ENCODE measurements around the gene CHSY3.

CHSY3 gene

DNA sequence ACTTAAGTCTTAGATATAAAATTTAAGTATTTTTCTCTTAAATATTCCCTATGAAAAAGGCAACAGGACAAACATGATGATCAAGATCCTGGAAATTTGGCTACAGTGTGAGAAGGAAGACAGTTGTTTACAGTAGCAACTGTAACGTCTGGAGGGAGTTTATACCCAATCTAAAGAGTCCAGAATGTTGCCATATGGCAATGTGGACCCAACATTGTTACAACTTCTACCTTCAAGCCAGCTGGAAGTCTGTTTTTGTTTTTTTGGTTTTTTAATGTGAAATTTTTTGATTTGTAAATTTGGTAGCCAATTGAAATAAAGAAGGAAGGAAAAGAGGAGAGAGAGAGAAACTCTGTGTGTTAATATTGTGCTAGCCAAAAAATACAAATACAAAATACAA lies 233.4 kb downstream of the CHSY3 start:
- no peak overlapping the region for H3K4me3 Mint-ChIP-seq
- no peaks in the 10 kb centered on the region for H3K4me1 Mint-ChIP-seq (ENCODE audit: low read depth in 2 of 2)
- peaks cover 0 to 9% of the 10 kb centered on the region in 2 donors for H3K9me3 Mint-ChIP-seq
- ATAC-seq (replicated peaks) (no peak), DNase-seq (no peak)
- no peak overlapping the region for H3K27ac Mint-ChIP-seq
- H3K36me3 Mint-ChIP-seq (ENCODE audit: insufficient read depth), result no peaks in the 10 kb centered on the region
- H3K27me3 Mint-ChIP-seq, result no peaks in the 10 kb centered on the region

DNA sequence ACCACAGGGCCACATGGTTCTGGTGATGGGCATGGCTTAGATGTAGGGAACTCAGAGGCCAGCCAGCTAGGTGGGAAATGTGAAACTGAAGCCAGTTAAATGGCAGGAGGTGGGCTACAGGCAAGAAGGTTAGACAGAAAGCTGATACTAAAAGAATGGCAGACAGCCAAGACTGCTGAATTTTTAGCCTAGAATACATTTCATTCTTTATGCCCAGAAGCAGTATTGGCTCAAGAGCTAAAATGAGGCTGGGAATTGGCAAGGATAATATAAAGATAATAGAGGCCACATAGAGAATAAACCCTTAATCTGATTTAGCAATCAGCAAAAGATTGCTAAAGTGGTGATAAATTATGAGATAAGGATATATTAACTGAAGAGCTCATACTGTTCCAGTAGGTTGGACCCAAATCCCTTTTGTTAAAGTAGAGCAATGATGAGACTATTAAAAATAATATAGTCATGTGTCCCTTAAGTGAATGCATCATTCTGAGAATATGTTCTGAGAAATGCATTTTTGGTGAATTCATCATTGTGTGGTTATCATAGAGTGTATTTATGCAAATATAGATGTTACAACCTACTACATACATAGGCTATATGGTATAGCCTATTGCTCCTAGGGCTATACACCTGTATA lies 234.3 kb downstream of the CHSY3 start:
- no peak overlapping the region for H3K4me3 Mint-ChIP-seq
- no peaks in the 10 kb centered on the region for H3K36me3 Mint-ChIP-seq (ENCODE audit: insufficient read depth)
- no peak for ATAC-seq (replicated peaks)
- H3K27ac Mint-ChIP-seq, result no peak overlapping the region
- peaks cover 0 to 9% of the 10 kb centered on the region in 2 donors for H3K9me3 Mint-ChIP-seq
- no peaks in the 10 kb centered on the region for H3K27me3 Mint-ChIP-seq
- no peaks in the 10 kb centered on the region for H3K4me1 Mint-ChIP-seq (ENCODE audit: low read depth in 2 of 2)
- no peak for DNase-seq

DNA sequence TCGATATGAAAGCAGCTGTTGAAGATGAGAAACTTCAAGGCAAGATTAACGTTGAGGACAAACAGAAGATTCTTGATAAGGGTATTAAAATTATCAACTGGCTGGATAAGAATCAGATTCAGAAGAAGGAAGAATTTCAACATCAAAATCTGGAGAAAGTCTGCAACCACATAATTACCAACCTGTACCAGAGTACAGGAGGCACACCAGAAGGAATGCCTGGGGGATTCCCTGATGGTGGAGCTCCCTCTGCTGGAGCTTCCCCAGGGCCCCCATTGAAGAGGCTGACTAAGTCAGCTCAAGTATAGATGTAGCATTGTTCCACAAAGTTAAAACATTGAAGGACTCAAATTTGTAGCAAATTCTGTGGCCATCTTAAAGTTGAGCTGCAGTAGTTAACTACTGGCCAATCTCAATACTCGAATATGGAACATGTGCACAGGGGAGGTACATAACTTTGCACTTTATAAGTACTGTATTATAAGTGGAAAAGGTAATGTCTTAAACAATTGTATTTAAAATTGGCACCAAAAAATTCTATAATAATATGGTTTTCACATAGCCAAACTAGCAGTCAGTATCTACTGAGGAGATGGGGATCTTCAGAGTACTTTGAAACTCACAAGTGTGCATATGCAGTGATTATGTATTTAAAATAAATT lies 237.5 kb downstream of the CHSY3 start:
- Mint-ChIP-seq H3K27me3 (no peaks in the 10 kb centered on the region), H3K9me3 (peaks cover 0 to 9% of the 10 kb centered on the region in 2 donors), H3K27ac (no peak overlapping the region), H3K4me1 (ENCODE audit: low read depth in 2 of 2) (no peaks in the 10 kb centered on the region), H3K36me3 (ENCODE audit: insufficient read depth) (no peaks in the 10 kb centered on the region), H3K4me3 (no peak overlapping the region)
- ATAC-seq (replicated peaks) (no peak), DNase-seq (no peak)

DNA sequence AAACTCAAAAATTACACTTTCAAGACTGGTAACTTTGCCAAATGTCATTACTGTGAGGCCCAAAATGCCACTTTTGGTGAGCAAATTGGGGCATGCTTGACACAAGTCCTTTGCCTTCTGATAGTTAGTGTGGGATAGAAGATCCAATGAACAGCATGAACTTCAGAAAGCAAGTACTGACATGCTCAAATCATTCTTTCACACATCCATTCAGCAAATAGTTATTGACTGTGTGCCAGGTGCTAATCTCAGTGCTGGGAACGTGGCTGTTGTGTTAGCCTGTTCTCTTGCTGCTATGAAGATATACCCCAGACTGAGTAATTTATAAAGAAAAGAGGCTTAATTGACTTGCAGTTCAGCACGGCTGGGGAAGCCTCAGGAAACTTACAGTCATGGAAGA lies 247.0 kb downstream of the CHSY3 start:
- Mint-ChIP-seq H3K4me3 (no peak overlapping the region), H3K27me3 (no peaks in the 10 kb centered on the region)

DNA sequence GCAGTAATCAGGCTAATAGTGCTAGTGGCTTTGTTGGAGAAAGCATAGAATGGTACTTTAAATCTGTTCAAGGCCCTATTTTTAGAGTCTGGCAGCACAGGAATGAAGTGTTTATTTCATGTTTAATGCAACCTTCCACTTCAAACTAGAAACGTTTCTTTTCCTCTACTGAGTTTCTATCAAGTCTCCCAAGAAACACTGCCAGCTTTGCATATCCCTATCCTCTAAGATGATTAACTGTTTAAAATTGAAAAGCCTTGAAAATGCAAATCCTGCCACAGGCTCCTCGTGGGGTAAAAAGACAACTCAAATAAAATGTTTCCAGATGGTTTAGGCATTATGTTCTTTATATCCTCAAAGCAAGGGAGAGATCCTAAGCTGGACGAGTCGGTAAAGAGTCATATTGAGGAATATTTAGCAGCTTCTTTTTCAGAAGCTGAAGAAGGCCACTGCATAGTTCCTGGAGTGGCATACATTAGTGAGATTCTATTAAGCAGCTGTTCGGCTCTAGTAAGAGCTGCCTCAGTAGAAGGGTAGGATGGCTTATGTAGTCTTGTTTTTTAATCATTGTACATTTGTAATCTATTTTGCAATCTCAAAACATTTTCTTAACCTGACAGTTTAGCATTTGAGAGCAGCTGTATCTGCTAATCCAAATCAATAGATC lies 251.2 kb downstream of the CHSY3 start:
- Mint-ChIP-seq H3K4me1 (ENCODE audit: low read depth in 2 of 2) (no peaks in the 10 kb centered on the region), H3K4me3 (no peak overlapping the region), H3K27ac (no peak overlapping the region), H3K36me3 (ENCODE audit: insufficient read depth) (peaks cover 2% of the 10 kb centered on the region), H3K27me3 (no peaks in the 10 kb centered on the region), H3K9me3 (peaks cover 0 to 3% of the 10 kb centered on the region in 2 donors)
- DNase-seq (no peak), ATAC-seq (replicated peaks) (no peak)

More for the DNA sequence above, 247.0 kb downstream of the CHSY3 start:
- H3K9me3 Mint-ChIP-seq, result peaks cover 0 to 3% of the 10 kb centered on the region in 2 donors
- H3K36me3 Mint-ChIP-seq (ENCODE audit: insufficient read depth), result peaks cover 2% of the 10 kb centered on the region
- DNase-seq (no peak), ATAC-seq (replicated peaks) (no peak)
- H3K27ac Mint-ChIP-seq, result no peak overlapping the region
- H3K4me1 Mint-ChIP-seq (ENCODE audit: low read depth in 2 of 2), result no peaks in the 10 kb centered on the region

DNA sequence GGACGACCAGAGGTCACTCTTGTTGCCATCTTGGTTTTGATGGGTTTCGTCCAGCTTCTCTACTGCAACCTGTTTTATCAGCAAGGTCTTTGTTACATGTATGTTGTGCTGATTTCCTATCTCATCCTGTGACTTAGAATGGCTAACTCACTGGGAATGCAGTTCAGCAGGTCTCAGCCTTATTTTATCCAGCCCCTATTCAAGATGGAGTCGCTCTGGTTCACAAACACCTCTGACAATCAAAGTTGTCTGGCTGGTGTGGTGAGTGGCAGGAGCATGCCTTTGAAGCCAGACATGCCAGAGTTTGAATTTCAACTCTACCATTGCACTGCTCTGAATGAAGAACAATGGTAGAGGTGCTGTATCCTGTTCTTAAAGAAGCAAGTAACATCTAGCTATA lies 253.8 kb downstream of the CHSY3 start:
- peaks cover 2% of the 10 kb centered on the region for H3K36me3 Mint-ChIP-seq (ENCODE audit: insufficient read depth)
- H3K27me3 Mint-ChIP-seq, result no peaks in the 10 kb centered on the region
- no peaks in the 10 kb centered on the region for H3K4me1 Mint-ChIP-seq (ENCODE audit: low read depth in 2 of 2)
- ATAC-seq (replicated peaks) (no peak), DNase-seq (no peak)
- no peak overlapping the region for H3K27ac Mint-ChIP-seq
- no peak overlapping the region for H3K4me3 Mint-ChIP-seq
- peaks cover 0 to 3% of the 10 kb centered on the region in 2 donors for H3K9me3 Mint-ChIP-seq

DNA sequence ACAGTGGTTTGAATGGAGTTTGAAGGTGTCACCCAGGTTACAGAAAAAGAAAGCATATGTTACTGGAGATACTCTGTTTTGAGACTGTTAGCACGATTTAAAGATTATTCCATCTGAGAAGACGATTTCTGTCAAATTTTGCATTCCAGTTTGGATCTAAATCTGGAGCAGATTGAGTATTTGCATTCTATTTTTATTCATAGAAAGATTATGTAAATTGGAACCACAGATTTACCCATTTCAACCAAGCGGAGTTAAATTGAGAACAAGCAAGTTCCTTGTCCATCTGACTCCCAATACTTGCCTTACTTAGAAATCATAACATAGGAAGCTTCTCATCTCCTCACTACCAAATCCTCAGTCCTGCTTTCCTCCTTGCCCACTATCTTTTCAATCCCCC lies 255.7 kb downstream of the CHSY3 start:
- Mint-ChIP-seq H3K27ac (no peak overlapping the region), H3K9me3 (no peaks in the 10 kb centered on the region), H3K4me1 (ENCODE audit: low read depth in 2 of 2) (no peaks in the 10 kb centered on the region), H3K27me3 (no peaks in the 10 kb centered on the region), H3K36me3 (ENCODE audit: insufficient read depth) (no peaks in the 10 kb centered on the region), H3K4me3 (no peak overlapping the region)
- ATAC-seq (replicated peaks), result no peak
- DNase-seq, result no peak

DNA sequence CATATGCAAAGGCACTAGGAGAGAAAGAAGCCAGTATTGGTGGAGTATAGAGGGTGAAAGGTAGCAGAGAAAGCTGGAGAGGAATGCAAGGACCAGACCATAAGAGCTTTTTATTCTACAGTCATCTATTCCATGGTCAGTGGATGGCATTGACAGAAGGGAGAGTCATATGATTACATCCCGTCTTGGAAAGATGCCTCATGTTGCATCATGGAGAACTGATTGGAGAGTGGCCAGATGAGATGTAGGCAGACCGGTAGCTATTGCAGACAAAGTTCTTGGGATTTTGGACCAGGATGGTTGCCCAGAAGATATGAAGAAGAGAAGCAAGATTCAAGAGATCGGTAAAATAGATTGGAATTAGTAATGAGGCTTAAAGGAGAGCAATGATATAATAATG lies 260.7 kb downstream of the CHSY3 start:
- ATAC-seq (replicated peaks) (no peak), DNase-seq (no peak)

DNA sequence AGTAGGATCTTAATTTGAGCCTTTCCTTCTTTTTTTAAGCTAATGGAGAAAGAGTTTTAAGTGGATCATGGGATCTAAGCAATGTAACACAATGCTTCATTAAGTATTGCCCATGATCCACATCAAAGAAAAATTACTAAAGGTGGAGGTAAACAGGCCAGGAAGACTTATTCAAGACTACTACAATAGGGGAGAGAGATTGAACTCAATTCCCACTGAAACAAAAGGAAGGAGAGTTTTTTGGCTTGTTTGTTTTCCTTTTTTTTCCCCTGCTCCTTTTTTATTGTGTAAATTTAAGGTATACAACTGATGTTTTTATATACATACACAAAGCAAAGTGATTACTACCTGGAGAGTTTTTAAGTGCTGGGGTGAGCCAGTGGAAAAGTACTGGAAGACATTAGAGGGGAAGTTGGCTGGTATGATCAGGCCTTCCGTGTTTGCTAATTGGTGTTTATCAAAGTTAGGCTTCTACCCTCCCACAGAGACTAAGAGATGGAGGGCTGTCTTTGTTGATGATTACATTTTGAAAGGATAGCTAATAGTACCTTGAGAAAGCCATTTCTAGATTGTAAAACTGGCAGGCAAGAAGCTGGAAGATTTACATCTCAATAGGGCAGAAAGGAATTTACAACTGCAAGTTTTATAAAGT lies 262.7 kb downstream of the CHSY3 start:
- no peak overlapping the region for H3K27ac Mint-ChIP-seq
- no peaks in the 10 kb centered on the region for H3K36me3 Mint-ChIP-seq (ENCODE audit: insufficient read depth)
- H3K4me3 Mint-ChIP-seq, result no peak overlapping the region
- H3K4me1 Mint-ChIP-seq (ENCODE audit: low read depth in 2 of 2), result no peaks in the 10 kb centered on the region
- ATAC-seq (replicated peaks) (no peak), DNase-seq (no peak)
- H3K9me3 Mint-ChIP-seq, result no peaks in the 10 kb centered on the region
- H3K27me3 Mint-ChIP-seq, result no peaks in the 10 kb centered on the region

More for the DNA sequence above, 260.7 kb downstream of the CHSY3 start:
- Mint-ChIP-seq H3K9me3 (no peaks in the 10 kb centered on the region), H3K27me3 (no peaks in the 10 kb centered on the region), H3K4me3 (no peak overlapping the region), H3K4me1 (ENCODE audit: low read depth in 2 of 2) (no peaks in the 10 kb centered on the region), H3K27ac (no peak overlapping the region), H3K36me3 (ENCODE audit: insufficient read depth) (no peaks in the 10 kb centered on the region)

DNA sequence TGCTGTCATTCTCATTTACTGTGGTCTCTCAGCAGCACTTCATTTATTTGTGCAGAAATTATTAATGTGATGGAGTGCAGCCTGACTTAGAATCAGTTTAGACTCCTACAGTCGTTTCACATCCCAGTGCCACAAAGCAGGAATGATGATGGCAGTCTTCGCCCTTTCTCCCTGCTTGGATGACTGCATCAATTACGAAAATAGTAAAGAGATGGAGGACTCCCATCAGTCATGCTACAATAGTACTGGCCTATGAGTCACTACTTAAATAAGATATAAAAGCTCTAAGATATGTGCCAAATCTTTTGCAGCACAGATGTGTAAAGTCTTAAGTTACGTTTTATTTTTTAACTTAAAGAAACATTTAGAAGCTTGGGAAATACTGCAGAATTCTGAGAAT lies 263.9 kb downstream of the CHSY3 start:
- no peak overlapping the region for H3K27ac Mint-ChIP-seq
- no peaks in the 10 kb centered on the region for H3K27me3 Mint-ChIP-seq
- H3K36me3 Mint-ChIP-seq (ENCODE audit: insufficient read depth), result no peaks in the 10 kb centered on the region
- no peak overlapping the region for H3K4me3 Mint-ChIP-seq
- DNase-seq, result no peak
- H3K9me3 Mint-ChIP-seq, result no peaks in the 10 kb centered on the region
- no peaks in the 10 kb centered on the region for H3K4me1 Mint-ChIP-seq (ENCODE audit: low read depth in 2 of 2)
- no peak for ATAC-seq (replicated peaks)

DNA sequence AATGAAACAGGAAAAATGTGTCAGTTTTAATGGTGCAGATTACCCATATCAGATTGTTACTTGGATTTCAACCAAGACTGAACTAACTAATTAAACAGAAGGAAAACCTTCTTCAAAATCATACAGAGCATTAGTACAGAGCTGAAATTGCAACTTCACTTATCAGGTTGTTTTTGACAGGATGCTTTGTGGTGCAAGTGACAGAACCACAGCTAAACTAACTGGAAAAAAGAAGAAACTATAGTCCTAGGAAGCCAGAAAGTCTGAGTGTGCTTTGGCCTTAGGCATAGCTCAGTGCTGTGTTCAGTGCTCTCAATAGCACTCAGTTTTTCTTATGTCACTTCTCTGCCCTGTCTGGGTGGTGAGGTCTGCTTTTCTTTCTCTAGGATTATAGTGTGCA lies 267.4 kb downstream of the CHSY3 start:
- no peaks in the 10 kb centered on the region for H3K9me3 Mint-ChIP-seq
- H3K36me3 Mint-ChIP-seq (ENCODE audit: insufficient read depth), result no peaks in the 10 kb centered on the region
- ATAC-seq (replicated peaks) (no peak), DNase-seq (no peak)
- H3K4me1 Mint-ChIP-seq (ENCODE audit: low read depth in 2 of 2), result no peaks in the 10 kb centered on the region
- H3K4me3 Mint-ChIP-seq, result no peak overlapping the region
- H3K27me3 Mint-ChIP-seq, result no peaks in the 10 kb centered on the region
- H3K27ac Mint-ChIP-seq, result no peak overlapping the region

DNA sequence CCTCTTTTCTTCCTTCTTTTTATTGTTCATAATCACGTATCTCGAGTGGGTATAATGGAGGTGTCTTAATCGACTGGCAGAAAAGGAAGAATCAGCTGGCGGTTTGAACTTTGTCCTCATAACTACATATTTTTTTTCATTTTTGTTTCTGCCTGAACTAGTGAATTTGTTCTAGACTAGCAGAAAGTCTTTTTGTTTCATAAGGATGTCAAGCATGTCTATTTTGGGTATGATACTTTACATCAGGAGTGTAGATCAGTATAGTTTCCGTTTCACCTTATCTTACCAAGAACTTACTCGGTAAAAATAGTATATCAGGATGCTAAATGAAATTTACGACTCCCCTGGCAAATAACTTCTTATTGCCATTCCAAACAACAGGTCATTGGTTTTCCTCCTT lies 278.9 kb downstream of the CHSY3 start:
- H3K36me3 Mint-ChIP-seq (ENCODE audit: insufficient read depth), result no peaks in the 10 kb centered on the region
- no peak overlapping the region for H3K4me3 Mint-ChIP-seq
- no peaks in the 10 kb centered on the region for H3K27me3 Mint-ChIP-seq
- H3K9me3 Mint-ChIP-seq, result no peaks in the 10 kb centered on the region
- H3K27ac Mint-ChIP-seq, result no peak overlapping the region
- no peak for DNase-seq
- no peaks in the 10 kb centered on the region for H3K4me1 Mint-ChIP-seq (ENCODE audit: low read depth in 2 of 2)
- ATAC-seq (replicated peaks), result no peak

DNA sequence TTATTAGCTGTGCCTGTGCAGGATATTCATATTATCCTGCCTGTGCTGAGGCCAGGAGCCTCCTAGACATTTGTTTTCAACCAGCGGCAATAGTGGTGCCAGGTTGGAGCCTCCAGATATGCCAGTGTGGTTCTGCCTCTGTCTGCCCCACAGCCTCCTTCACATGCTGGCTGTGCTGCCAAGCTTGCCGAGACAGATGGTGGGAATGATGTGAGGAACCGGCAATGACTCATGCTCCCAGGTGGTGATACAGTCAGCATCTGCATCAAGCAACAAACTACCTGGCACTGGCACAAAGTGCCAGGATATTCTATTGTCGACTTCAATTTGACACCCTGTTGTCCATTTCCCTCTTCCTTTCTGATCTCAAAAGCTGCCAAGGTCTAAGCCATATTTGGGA lies 285.7 kb downstream of the CHSY3 start:
- peaks cover 0 to 6% of the 10 kb centered on the region in 2 donors for H3K9me3 Mint-ChIP-seq

DNA sequence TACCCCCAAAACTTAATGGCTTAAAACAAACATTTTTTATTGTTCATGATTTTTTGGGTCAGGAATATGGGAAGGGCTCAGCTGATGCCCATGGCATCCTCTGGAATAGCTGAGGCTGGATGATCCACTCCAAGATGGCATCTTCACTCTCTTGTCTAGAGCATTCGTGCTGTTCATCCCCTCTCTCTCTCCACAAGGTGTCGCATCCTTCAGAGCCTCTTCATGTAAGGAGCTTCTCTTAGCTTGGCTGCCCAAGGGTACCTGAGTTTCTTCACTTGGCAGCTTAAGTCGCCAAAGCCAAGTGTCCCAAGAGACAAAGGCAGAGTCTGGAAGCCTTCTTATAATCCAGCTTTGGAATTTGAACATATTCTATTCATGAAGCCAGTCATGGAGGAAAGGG lies 294.7 kb downstream of the CHSY3 start:
- Mint-ChIP-seq H3K4me3 (no peak overlapping the region), H3K27me3 (peaks cover 0 to 9% of the 10 kb centered on the region in 2 donors), H3K9me3 (peaks cover 1 to 21% of the 10 kb centered on the region in 2 donors), H3K27ac (no peak overlapping the region), H3K4me1 (ENCODE audit: low read depth in 2 of 2) (no peaks in the 10 kb centered on the region), H3K36me3 (ENCODE audit: insufficient read depth) (no peaks in the 10 kb centered on the region)
- DNase-seq, result no peak
- no peak for ATAC-seq (replicated peaks)

More for the DNA sequence above, 285.7 kb downstream of the CHSY3 start:
- ATAC-seq (replicated peaks) (no peak), DNase-seq (no peak)
- Mint-ChIP-seq H3K27ac (no peak overlapping the region), H3K27me3 (peaks cover 0 to 3% of the 10 kb centered on the region in 2 donors), H3K4me1 (ENCODE audit: low read depth in 2 of 2) (no peaks in the 10 kb centered on the region), H3K4me3 (no peak overlapping the region), H3K36me3 (ENCODE audit: insufficient read depth) (no peaks in the 10 kb centered on the region)

All from effector memory CD8-positive, alpha-beta T cell (primary cell).